GM21515 (cell line): Measurements from ENCODE around the gene GPR37L1.
"Not testable (repeated sequence)": the region's sequence is repeated elsewhere in the genome, so short reads cannot be mapped to it uniquely, and the experiment has no call there.

Experiments used
- ATAC-seq: cut with Tn5 transposase; IDR thresholded peaks from one replicate; pipeline ENCODE4 v1.9.1; 2021; ENCODE audit not compliant: unreplicated experiment

The GPR37L1 gene

DNA sequence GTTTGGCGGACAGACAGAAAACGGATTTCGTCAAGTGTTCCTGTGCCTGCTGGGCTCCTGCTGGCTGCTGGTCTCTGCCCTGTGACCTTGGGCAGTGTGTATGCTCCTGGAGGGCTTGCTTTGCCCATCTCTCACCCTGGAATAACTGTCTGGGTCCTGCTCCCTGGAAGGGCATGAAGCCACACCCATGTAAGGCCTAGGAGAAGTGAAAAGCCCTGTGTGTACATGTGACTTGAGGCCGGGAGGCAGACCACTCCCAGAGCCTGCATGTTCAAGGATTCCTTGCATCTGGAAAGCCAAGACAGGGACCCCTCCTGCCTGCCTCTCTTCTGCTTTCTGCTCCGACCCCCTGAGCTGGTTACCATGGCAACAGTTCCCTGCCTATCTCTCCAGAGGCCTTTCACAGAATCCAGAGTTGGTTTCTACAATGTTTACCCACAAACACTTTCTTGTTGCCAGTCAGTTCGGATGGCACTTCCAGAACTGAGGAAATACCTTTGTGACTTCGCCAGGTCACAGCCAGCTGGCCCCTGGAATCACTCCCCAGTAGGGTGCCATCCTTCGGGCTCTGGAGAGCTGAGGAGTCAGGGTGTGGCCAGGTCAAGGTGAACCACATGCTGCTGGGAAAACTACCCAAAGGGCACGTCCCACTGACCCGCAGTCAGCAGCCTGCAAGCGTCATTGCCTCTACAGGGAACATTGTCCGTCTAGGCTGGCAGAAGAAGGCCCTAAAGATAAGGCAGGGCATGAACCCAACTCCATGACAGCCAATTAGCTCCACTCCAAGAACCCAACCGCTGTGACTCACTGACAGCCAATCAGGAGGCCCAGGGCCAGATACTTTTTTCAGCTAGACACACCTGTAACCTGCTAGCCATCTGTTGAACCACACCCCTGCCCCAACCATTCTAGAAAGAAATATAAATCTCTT, 14.7 kb upstream of the GPR37L1 start:
- no peak for ATAC-seq

DNA sequence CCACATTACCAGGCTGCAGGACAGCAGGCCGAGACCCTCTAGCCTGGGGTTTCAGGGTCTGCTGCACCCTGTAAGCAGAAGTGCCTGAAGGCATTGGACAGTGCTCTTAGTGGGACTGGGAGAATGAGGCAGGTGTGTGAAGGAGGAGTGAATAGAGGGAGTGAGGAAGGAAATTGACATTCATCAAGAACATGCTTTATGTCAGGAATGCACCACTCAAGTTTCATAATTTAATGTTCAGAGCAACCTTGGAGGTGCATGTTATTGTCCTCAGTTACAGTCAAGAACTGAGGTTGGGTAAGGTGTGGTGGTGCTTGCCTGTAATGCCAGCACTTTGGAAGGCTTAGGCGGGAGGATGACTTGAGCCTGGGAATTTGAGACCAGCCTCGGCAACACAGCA, 11.7 kb upstream of the GPR37L1 start:
- ATAC-seq, result no peak

DNA sequence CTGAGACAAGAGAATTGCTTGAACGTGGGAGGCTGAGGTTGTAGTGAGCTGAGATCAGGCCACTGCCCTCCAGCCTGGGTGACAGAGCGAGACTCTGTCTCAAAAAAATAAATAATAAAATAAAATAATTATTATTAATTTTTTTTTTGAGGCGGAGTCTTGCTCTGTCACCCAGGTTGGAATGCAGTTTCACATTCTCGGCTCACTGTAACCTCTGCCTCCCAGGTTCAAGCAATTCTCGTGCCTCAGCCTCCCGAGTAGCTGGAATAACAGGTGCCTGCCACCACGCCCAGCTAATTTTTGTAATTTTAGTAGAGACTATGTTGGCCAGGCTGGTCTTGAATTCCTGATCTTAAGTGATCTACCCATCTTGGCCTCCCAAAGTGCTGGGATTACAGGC, 11.1 kb upstream of the GPR37L1 start:
- ATAC-seq, result not testable (repeated sequence)

DNA sequence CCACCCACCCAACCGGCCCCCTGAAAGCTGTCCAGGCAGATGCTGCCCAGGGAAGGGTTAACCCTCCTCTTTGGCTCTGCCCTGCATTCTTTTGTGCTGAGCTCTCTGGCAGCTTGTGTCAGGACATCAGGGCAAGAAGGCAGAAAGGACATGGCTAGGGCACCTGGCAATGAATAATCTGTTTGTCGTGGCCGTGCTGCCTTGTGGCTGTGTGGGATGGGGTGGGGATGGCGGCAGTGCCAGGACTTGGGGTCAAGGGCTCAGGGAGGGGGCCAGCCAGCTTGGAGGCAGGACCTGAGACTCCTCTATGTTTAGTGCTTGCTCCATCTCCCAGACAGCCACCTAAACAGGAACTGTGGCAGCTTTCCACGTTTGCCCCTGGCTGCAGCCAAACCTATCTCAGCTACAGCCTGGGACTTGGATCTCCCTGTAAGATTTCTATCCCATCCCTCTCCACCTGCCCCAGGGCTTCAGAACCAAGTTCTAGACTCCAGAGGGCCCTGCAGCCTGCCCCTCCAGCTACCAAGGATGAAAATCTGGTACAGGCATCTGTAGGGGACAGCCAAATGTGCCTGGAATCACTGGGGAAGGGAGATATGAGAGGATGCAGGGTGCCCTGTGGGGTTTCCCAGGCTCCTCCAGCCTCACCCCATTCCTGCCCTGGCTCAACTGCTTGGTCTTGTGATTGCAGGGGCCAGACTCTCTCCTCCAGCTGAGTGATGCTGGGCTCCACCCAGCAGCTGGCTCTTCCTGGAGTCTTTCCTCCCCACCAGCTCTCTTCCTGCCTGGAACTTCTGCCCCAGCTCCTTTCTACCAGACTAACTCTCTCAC, 9.6 kb upstream of the GPR37L1 start:
- no peak for ATAC-seq

DNA sequence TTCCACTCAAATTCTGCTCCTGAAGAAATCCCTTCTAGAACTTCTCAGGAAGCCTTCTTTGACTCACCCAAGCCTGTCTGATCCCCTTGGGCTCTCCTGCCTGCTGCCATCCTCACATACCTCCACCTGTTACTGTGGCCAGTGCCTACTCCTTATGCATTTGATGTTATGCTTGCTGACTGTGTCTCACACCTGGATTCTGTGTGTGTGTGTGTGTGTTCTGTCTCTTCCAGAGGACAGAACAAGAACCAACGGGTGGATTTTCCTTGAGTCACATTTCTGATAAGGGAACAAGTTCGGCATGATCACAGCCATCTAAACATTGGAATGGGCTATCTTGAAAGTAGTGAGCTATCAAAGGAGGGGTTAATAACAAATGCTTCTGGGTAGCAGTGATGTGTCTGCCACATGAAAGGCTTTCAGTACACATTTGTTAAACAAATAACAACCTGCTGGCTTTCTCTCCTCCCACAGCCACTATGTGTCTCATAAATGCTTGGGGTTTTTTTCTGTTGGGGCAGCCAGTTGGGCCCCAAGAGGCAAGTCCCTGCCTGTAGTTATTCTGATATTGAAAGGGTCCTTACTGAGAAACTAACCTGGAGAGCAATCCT, 8.9 kb upstream of the GPR37L1 start:
- no peak for ATAC-seq

DNA sequence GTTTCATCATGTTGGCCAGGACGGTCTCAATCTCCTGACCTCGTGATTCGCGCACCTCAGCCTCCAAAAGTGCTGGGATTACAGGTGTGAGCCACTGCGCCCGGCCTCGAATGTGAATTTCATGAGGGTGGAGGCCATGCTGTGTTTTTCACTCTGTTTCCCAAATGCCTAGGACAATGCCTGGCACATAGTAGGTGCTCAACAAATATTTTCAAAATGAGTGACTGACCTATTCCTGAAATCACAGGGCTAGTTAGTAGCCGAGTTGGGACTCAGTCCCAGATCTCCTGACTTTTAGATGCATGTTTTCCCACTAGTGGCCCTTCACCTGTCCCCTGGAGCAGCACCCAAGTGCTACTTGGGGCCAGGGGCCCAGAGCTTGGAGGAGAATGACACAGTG, 6.4 kb upstream of the GPR37L1 start:
- ATAC-seq, result no peak

DNA sequence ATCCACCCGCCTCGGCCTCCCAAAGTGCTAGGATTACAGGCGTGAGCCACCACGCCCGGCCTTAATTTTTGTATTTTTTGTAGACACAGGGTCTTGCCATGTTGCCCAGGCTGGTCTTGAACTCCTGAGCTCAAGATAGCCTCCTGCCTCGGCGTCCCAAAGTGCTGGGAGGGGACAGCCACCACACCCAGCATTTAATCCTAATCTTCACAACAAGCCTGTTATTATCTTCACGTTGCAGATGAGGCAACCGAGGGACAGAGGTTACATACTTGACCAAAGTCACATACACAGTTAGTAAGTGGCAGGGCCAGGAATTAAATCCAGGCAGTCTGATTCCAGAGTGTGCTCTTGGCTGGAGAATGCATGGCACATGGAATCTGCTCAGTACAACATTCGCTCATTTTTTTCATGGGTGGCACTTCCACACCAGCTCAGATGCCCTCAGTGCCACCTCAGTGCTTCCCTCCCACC, 4.8 kb upstream of the GPR37L1 start:
- no peak for ATAC-seq

DNA sequence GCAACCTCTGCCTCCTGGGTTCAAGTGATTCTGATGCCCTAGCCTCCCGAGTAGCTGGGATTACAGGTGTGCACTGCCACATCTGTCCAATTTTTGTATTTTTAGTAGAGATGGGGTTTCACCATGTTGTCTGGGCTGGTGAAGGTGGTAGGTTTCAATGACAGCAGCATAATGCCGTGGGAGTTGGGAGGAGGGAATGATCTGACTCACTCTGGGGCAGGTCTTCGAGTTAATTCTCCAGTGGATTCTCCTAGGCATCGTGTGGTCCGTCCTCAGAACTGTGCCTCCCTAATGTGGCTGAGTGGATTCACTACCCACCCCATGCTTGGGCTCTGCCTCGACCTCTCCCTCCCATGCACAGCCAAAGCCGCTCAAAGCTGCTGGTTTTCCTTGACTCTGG, 1.7 kb upstream of the GPR37L1 start:
- ATAC-seq, result no peak

DNA sequence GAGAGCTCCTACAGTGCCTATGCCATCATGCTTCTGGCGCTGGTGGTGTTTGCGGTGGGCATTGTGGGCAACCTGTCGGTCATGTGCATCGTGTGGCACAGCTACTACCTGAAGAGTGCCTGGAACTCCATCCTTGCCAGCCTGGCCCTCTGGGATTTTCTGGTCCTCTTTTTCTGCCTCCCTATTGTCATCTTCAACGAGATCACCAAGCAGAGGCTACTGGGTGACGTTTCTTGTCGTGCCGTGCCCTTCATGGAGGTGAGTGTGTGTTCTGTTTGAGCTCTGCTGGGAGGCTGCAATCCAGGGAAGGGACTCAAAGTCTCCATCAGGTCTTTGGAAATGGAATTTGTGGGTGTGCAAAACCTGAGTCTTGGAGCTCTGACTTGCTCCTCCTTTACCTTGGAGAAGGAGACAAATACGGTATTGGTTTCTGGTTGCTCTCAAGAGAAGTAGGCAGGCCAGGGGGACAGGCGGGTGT, 658 bp downstream of the GPR37L1 start:
- ATAC-seq, result no peak

DNA sequence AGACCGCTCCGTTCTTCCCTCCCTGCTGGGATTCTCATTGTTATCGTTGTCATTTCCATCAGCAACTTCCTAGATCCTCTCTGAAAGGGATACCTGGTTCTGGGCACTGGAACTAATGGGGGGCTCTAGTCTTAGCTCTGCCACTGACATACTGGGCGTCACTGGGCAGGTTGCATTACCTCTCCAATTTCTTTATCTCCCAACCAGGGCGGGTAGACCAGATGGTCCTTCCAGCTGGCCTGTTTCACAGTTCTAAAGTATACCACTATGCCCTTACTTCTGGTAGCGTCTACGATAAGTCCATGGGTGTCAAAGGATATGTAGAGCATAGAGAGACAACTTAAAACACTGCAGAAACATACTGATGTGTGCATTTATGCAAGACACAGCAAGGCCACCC, 1.4 kb downstream of the GPR37L1 start:
- no peak for ATAC-seq

DNA sequence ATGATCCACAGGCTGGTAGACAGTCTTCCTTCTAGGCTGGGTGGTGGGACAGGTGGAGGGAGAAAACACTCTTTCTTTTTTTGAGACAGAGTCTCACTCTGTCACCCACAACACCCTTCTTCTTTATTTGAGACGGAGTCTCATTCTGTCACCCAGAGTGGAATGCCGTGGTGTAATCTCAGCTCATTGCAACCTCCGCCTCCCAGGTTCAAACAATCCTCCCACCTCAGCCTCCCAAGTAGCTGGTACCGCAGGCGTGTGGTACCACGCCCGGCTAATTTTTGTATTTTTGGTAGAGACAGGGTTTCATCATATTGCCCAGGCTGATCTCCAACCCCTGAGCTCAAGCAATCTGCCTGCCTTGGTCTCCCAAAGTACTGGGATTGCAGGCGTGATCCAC, 2.9 kb downstream of the GPR37L1 start:
- no peak for ATAC-seq

DNA sequence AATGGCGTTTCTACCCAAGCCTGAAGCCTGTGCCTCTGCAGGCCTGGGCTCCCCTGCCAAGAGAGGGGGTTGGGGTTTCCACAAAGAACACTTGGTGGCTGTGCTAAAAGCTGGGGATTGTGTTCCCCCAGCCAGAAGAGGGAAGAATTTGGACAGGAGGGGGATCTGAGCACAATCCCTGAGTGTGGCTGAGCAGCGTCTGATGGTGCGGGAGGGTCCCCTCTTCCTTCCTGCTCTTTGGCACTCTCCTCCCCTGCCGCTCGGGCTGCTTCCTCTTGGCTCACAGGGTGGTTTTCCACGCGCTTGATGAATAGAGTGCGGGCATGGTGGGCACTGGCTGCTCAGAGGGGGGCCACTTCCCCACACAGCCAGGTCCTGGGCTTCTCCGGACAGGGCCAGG, 3.7 kb downstream of the GPR37L1 start:
- ATAC-seq, result no peak

DNA sequence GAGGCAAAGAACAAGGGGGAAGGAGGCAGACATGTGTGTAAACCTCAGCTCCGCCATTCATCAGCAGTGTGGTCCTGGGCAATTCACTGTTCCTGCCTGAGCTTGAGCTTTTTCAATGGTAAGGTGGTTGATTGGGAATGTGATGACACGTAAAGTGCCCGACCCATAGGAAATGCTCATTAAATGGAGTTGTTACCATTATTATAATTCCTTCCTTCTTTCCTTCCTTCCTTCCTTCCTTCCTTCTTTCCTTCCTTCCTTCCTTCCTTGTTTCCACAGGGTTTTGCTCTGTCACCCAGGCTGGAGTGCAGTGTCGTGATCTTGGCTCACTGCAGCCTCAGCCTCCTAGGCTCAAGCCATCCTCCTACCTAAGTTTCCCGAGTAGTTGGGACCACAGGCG, 4.3 kb downstream of the GPR37L1 start:
- ATAC-seq, result no peak

DNA sequence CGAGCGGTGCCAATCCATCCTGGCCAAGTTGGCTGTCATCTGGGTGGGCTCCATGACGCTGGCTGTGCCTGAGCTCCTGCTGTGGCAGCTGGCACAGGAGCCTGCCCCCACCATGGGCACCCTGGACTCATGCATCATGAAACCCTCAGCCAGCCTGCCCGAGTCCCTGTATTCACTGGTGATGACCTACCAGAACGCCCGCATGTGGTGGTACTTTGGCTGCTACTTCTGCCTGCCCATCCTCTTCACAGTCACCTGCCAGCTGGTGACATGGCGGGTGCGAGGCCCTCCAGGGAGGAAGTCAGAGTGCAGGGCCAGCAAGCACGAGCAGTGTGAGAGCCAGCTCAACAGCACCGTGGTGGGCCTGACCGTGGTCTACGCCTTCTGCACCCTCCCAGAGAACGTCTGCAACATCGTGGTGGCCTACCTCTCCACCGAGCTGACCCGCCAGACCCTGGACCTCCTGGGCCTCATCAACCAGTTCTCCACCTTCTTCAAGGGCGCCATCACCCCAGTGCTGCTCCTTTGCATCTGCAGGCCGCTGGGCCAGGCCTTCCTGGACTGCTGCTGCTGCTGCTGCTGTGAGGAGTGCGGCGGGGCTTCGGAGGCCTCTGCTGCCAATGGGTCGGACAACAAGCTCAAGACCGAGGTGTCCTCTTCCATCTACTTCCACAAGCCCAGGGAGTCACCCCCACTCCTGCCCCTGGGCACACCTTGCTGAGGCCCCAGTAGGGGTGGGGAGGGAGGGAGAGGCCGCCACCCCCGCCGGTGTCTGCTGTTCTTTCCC, 5.3 kb downstream of the GPR37L1 start:
- no peak for ATAC-seq

DNA sequence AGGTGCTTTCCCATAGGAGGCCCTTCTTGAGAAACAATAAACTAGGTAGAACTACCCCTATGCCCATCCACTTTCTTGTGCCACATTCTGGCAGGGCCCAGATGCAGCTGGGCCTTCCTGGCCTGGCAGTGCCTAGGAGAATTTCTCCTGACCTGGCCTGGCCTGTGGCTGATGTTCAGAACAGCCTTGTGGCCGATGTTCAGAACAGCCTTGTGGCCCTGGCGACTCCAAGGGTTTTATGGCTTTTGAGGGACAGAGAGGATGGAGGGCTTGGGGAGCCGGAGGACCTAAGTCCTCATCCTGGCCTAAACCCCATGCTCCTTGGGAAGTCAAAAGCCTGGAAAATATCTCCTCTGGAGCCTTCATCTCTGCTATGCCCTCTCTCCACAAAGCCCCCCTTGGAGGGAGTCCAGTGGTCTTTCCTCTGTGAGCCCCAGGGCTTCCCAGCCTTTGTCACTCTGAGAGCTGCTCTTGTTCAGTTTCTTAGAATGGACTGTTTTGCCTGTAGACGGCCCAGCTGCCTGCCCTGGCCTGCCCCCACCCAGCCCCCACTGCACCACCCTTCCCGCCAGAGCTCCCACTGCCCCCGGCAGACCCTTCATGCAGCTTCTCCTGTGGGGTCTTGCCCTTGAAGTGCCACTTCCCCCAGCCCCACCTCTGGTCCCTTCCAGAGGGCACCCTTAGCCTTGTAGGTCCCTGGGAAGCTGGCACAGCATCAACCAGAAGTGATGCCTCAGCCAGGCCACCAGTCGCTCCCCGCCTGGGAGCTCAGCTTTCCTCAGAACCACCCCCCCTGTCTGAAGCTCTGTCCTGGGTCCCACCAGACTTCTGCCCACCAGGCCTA, 7.0 kb downstream of the GPR37L1 start:
- ATAC-seq, result no peak

DNA sequence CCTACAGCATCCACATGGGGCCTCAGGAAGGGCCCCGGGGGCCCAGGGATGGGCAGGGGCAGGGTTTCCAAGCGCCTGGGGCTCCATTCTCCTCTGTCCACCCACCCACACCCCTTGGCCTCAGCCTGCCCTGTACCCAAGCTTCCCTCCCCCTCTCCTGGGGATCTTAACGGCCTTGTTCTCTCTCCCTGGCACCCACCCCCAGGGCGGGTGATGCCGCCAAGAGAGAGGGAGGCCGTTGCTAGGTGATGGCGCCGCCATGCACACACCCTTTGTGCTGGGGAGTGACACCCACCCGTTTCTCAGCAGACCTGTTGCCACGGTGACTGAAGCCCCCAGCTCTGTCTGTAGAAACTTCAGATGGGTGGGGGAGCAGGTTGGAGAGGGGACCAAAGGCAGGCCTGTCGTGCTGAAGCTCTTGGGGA, 7.6 kb downstream of the GPR37L1 start:
- no peak for ATAC-seq

DNA sequence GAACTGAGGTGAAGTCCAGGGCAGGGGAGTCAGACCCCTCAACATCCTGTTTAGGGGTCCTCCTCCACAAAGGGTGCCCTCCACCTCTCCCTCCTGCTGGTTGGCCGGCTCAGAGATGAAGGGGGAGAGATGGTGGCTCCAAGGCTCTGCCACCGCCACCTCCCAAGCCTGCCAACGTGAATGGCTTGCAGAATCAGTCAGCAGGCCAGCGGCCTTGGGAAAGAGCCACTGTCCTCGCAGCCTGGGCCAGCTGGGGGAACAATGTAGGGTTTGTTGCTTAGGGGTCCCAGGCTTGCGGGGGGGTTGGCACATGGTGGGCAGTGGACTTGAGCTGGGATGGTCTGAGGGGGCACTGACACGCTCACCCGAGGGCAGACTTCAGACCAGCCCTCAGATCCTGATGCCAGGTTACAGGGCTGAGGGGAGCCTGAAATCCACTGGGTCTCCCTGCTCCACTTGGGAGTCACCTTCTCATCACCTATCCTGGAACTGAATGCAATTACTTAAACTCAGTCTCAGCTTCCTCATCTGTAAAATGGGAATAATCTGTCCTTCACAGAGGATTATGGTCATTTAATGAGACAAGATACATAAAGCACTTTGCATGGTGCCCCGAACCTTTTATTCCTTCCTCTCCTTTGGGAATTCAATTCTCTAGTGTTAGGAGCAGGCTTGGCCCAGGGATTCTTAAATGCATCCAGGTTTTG, 8.3 kb downstream of the GPR37L1 start:
- ATAC-seq, result no peak

DNA sequence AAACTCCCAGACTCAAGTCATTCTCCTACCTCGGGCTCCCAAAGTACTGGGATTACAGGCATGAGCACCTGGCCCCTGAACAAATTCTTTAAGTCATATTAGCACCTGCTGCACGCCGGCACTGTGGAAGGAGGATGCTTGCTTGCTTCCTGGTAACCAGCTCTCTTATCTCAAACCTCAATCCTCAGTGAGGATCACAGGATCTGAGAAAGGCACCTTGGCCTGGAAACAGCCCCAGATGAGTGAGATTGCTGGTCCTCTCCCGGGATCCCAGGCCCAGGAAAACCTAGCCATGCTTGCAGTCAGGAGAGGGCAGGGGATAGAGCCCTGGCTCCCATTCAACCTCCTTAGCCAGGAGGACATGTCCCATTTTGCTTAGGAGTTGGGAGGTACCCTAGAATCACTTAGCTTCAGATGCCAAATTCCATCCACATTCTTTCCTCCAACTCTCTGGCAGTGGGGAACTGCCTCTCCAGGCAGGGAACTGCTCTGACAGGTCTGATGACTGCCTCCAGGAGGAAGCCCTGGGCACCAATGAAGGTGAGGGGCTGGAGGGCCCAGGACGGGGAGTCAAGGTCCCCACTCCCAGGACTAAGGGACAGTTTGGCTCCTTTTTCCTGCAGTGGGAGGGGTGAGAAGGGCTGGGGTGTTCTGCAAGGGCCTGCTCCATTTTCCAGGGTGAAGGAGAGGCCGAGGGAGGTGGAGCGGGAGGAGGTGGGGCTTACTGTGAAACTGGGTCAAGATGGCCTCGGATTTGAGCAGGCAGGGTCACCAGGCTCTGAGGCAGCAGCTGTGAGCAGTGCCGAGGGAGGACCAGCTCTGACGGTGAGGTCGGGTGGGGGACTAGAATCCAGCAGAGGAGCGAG, 9.5 kb downstream of the GPR37L1 start:
- ATAC-seq, result no peak
